HG02798 (cell line): ENCODE data around the gene AREG.

Experiments
- ATAC-seq: cut with Tn5 transposase; IDR thresholded peaks from one replicate; pipeline ENCODE4 v1.9.1; 2021; ENCODE audit warnings: mild to moderate bottlenecking; ENCODE audit not compliant: unreplicated experiment, poor library complexity

AREG gene

DNA sequence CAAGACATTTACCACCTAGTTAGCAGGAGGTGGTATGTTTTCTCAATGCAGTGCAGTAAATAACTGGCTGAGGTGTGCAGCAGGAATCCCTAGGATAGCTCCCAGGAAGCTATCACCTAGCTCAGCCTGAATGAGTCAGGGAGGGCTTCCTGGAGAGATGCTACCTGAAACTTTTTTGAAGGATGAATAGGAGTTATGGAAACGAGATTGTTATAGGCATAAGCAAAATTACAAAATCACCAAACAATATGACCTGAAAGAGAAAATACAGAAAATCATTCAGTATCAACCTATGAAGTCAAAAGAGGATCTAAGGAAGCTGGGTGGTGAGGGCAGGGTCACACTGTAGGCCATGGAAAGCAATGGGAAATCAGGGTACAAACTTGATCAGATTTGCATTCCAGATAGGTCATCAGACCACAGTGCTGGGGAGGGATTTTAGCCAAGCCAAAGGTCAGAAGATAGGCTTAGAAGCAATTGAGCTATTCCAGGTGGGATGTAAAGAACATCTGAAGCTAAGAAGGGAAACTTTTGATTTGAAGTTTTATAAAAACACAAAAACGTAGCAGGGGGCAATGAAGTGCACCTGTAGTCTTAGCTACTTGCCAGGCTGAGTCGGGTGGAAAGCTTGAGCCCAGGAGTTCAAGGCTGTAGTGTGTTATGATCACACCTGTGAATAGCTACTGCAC is 11.3 kb downstream of the AREG start:
- ATAC-seq: no peak

DNA sequence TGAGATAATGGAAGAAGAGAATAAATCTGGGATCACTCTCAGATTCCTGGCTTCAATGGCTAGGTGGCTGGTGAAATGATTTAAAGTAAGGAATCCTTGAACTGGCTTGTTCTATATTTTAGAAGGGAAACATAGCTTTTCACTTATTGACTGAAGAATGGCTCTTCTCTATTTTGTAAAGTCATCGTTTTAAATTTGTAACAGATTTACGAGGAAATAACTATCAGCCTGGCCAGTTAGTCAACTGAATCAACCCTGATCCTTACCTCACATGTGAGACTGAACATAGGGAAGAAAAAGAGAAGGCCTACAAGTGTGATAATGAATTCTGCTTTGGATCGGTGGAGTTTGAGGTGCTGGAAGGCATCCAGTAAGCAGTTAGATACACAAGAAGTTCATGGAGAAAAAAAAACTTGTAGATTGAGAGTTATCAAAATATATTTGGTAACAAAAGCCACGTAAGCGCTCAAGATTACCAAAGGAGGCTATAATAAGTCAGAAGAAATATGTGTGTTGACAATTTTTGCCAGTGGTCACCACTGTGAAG is 12.0 kb downstream of the AREG start:
- no peak for ATAC-seq

DNA sequence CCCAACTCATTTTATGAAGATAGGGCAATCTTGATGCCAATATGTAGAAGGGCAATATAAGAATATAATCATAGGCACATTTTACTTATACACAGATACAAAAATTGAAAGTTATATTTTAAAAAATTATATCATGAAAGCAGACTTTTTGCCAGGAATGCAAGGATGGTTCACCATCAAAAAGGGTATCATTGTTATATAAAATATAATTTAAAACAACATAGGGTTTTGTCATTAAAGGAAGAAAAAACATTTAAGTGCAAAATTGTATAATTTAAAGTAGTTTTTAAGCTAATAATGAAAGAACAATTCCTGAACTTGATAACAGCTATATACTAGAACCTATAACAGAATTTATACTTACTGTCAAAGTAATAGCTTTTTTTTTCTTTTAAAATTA is 15.9 kb downstream of the AREG start:
- no peak for ATAC-seq

DNA sequence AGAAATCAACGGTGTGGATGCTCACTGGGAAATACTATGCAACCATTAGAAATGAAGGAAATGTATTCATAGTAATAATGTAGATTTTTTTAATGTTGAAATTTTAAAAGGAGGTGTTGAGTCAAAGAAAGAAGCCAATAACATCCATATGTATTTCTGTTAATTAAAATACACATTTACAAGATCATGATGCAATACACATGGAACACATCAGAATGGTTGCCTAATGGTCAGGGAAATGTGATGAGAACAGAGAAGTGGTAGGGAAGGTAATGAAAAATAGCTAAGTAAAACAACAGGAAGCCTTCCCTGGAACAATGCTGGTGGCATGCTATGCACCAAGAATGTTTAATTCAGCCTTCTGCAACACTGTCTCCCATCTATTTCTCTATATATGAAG is 18.2 kb downstream of the AREG start:
- no peak for ATAC-seq

DNA sequence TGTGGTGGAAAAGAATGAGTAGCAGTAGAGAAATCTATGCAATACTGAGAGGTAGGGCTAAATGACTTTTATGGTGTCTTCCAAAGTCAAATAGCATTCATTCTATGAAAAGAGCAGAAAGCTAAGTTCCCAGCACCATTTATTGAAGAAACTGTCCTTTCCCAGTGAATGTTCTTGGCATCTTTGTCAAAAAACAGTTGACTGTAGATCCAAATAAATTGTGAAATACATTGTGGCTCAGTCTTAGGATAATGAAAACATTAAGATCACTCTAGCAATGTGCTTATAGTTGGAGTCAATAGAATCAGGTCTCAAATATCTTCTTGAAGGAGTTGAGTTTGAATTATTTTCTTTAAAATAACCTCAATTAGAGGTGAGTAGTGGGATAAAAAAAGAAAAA is 19.4 kb downstream of the AREG start:
- ATAC-seq: no peak

DNA sequence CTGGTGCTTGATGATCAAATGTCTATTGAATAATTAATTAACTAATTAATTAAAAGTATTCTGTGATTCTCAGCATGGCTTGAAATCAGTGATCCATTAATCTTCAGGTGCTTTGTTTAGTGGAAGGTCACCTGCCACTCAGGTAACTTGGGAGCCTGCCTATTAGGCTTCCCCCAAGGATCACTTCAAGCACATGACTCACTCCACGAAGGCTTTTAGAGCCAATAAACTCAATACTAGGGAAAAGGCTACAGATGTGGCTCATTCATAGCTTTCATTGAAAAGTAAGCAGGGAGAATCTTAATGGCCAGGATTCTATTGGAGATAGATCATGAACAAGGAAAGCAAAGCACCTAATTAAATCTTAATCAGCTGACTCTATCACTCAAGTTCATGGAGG is 21.3 kb downstream of the AREG start:
- no peak for ATAC-seq

DNA sequence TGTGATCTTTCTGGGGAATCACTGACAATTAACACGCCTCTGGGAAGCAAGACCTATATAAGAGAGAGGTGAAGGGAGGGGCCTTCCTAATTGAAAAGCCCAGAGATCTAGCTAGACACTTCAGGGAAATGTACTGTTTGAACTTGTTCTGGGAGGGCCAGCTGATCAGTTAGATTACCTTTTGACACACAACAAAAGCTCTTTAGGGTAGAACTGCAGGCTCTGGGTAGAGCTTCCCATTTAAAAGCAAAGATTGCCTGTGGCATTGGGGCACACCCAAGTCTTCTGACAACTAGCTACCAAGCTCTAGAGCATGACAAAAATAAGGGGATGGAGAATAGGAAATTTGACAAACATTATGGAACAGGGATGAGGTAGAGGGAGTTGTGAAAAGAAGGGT is 26.3 kb downstream of the AREG start:
- ATAC-seq: no peak

DNA sequence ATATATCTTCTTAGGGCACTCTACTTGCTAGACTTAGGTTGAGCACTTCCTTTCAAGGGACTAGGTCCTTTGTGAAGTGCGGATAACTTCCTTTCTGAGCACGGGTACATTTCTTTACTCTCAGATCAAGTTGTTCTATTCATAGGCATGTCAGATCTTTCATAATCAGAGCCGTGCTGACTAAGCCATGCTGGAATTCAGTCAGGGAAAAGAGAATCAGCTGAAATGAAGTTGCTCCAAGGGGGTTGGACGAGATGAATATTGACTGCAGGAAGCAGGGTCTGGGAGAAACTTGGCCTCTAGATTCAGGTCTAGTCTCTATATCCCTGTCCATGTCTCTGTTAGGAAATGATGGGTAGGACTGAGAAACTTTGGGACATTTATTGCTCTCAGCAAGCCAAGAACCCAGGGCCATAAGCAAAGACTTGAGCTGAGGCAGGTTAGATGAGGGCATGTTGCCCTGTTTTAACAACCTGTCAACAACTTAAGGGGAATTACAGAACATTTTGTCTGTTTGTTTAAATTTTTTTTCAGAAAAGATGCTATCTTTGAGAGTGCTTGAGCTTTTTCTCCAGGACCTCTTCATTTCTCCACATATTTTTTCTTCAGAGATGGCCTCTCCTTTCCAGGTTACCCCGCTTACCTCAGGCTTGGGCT is 28.3 kb downstream of the AREG start:
- no peak for ATAC-seq

DNA sequence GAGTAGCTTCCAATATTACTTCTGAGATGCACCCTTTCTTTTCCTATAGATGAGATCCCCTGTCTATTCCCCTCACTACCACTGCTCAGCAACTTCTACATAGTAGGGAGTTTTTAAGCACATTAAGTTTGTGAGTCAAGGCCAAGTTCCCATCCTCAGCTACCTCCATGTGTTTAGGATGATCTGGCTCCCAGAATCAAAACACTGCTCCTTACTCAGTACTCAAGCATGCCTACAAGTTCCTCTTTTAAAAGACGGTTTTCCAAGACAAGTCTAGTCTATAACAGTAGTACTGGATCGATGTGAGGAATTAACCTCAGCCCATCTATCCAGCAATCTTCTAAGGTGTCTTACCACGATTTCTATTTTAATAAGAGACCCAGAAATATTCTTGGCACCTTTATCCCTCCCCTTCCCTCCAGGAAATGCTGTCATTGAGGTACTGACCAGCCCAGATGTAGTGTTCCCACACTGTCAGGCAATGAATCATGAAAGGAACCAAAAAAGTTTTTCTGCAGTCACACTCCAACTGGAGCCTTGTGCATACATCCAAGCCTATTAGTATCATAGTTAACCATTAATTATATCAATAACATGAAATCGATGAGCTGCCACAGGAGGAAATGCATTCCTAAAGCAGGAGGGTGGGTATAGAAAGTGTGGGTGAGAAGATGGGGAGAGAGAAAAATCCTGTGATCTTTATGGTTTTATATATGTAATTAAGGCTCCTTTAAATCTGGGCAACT is 29.6 kb downstream of the AREG start:
- ATAC-seq: no peak

DNA sequence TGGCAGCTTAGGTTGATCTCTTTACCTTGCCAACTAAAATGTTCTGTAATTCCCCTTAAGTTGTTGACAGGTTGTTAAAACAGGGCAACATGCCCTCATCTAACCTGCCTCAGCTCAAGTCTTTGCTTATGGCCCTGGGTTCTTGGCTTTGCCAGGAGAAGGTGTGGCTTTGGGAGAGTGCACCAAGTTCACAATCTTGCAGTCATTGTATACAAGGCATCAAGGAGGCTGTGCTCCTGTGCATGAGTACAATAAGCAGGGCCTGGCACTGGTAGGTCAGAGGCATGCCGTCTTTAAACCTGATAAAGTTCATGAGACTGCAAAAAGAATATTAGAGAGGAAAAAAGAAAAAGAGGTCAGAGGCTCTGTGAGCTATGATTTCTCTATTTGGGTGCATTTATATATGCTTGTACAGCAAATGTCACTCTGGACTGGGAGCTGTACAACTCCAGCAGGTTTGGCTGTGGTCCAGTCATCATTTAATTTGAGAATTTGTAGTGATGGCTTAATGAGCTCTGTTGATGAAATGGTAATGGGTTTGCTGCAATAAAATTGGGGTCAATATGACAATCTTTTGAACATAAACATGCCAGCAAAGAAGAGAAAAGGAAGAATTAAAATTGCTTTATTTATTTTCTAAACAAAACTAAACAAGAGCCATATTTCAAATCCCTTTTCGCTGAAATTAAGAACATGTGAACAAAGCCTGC is 30.3 kb downstream of the AREG start:
- ATAC-seq: no peak

DNA sequence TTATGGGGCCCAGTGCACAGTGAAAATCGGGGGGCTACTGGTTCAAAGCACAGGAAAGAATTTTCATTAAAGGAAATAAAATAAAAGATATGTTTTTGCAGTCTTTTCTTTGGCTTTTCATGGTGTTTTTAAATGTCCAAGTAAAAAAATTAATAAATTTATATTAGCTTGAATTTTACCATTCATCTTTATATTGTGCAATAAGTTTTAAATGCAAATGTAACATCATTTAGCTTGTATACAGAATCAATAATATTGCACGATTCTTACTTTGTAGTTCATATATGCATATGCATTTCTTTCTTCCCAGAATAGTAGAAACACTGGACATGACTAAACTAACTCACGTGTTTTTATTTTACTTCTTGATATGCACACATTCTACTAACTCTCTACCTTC is 31.0 kb downstream of the AREG start:
- no peak for ATAC-seq

DNA sequence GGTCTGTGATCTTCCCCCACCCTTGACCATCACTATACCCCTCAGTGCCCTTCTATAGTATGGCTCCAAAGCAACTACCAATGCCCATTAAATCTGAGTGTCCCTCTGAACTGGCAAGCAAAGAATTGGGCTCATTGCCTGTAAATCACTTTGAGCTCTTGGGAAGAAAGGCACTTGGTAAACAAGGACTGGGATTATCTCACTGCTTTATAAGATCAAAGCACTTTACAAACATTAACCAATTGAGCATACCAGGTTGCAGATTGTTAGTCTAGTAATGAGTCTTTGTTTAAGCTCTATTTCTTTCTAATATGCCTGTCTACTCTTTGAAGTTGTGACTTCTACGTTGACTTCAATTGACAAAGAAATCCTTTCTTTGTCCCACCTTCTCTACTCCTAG is 34.1 kb downstream of the AREG start:
- no peak for ATAC-seq

DNA sequence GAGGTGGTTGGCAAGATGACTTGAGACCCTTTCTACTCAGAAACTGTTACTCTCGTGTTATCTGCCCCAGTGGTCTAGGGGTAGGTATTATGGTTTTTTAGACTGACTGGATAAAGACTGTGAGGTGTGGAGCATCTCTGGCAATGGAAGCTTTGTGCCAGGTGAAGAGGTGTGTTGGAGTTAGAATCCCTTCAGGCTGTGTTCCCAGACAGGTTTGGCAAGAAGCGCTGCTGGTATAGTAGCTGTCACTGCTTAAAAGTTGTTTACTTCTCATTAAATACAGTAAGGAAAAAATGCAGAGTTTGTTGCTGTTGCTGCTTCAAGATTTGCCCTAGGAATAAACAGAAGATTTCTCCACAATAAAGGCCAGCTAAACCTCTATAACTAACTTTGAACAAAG is 35.3 kb downstream of the AREG start:
- ATAC-seq: no peak

DNA sequence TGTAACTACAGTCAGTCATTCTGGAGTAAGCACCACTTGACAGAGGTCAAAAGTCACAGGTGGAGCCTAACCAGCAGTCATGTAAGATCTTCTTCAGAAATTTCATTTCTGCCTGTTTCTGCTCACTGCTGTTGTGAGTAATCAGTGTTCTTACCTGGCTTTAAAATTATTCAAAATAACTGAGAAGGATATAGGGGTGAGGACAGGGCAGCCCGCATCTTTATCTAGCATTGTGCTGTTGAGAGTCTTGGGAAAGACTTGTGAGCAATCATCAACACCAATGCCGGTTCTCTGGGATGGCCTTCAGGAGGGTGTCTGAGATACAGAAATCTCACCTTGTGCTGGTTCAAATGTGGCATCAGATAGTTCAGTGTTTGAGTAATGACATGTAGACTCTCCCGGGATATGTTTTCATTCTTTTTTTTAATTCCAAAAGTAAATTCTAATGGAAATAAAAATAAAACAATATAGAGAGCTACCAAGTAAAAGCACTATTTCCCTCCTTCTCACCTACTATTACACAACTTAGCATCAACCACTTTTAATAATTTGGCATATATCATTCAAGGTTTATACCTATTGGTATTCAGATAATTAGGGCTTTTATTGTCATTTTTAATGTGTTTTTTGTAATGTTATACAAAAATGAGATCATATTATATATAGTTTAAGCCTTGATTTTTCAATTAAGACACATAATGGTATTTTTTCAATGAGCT is 37.1 kb downstream of the AREG start:
- no peak for ATAC-seq

DNA sequence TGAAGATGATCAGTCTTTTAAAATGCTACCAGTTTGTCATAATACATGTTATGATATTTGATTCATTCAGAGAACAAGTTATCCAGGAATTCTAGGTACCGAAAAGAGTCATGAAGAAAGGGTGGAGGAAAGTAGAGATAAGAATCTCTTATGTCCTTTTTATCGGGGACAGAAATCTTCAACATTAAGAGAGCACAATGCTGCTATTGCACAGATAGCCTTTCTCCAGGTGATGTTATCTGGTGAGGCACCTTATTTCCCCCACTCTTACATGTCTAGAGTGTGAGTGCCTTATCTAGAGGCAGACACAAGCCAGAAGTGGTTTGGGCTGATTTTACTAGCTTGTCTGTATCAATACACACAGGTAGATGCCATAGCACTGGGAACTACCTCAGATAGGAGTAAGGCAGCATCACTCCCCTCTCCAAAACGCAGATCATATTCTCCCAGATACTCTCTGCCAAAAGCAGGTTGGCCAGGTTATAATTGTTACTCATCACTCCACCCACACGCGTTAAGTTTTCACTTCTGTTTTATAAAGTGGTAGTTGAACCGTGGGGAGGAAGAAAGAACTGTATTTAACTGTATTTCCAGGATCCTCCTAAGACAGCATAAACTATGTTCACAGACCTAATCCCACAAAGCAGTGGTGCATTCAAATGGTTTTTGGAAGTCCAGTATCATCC is 38.4 kb downstream of the AREG start:
- ATAC-seq: no peak

DNA sequence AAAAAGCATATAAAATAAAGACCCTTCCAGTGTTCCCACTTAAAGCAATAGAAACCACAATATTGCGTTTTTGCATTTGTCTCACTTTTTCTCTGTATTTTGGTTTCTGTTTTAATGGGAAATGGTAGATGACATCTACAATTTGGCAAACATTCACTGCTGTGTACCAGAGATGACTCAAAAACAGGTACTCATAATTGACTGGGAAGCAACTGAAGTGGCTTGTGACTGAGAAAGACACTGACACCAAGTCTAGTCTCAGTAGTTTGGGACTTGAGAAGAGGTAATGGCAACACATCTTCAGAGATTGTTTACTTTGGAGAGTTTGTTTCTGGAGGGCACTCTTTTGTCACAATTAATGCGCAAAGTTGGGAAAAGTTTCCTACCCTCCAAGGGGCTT is 42.0 kb downstream of the AREG start:
- no peak for ATAC-seq

DNA sequence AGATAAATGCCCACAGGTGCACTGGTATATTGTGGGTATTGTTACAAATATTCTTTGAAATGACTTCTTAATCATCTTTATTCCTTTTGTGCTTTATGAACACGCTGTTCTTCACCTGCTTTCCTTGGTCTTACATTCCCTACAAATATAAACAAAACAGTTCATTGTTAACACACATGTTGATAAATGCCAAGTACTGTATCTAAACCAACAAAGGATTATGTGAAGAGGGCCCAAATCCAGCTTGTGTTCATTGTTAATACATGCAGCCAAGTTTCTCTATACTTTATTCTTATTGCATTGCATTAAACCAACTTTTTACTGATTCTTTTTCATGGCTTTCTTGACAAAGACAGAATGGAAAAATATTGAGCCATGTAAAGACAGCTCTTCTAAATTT is 42.8 kb downstream of the AREG start:
- no peak for ATAC-seq

DNA sequence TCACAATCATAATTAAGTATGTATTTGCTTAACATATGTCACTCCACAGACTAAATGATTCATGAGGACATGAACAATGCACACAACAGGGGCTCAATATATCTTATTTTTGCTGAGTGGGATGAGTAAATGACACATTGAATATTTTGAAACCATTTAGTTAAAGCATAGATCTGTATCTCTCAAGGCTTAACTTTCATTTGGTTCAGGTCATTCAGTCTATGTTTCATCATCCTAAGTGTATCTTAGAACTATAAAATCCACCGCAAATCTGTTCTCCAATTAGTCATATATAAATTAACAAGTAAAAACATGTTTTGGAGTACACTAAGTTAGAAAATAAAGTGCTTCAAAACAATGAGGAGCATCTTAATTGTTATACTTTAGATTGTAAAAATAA is 45.8 kb downstream of the AREG start:
- ATAC-seq: no peak

DNA sequence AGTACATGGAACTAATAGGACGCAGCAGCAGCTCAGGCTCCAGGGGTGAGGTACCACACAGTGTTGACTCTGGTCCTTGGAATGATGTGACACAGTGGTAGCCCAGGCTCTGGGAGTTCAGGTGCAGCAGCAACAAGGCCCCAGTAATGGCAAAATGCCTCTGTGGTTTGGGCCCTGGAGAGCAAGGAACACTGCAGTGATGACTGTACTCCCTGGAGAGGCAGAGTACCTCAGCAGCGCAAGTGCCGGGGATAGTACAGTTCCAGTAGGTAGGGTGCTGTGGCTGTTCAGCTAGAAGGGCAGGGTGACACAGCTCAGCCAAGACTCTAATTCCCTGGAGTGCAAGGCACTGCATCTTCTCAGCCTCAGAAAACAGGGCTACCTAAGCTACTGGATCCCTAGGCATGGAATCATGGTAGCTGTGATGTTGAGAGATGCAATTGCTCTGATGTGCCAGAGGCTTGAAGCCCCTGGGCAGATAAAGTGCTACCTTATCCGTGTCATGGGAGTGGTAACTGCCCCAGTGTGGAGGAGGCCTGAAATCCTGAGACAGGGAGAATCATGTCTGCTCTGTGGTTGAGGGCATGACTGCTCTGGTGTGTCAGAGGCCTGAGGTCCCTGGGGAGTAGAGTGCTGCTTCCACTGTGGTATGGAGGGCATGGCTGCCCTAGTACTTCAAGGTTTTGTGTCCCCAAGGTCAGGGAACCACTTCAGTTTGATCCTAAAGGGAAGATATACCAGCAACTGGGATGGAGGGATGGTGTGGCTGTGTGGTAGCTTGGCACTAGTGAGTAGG is 55.2 kb downstream of the AREG start:
- peak; percentile 49 for ATAC-seq
